AG10803 (cell line): Measurements from ENCODE around the gene B3GAT1.

Experiments
- DNase-seq: peaks from one replicate; pipeline ENCODE4 v3.0.0; 2010; ENCODE audit warnings: low read depth
- H3K4me3 ChIP-seq: 2 replicates; pipeline ENCODE4 v1.5.1; 2011; ENCODE audit warnings: mild to moderate bottlenecking, low read length, control low read depth
- CTCF ChIP-seq: conservative IDR thresholded peaks from 2 replicates; pipeline ENCODE4 v1.5.1; 2011; ENCODE audit warnings: mild to moderate bottlenecking, low read length, control low read depth, inconsistent platforms

Gene B3GAT1

GRCh38 chr11:134358856-134359490, 53.1 kb downstream of the B3GAT1 start:
- no peak overlapping the region for H3K4me3 ChIP-seq
- no peak for DNase-seq
- TF ChIP-seq CTCF = no peak

- no peak overlapping the region for H3K4me3 ChIP-seq
- DNase-seq = no peak
- no peak for TF ChIP-seq CTCF
These were observed 53.7 kb downstream of the B3GAT1 start for GRCh38 chr11:134358165-134358855.

- DNase-seq = no peak
- TF ChIP-seq CTCF = no peak
- H3K4me3 ChIP-seq = no peak overlapping the region
These were observed 54.5 kb downstream of the B3GAT1 start for GRCh38 chr11:134357545-134357839.

- TF ChIP-seq CTCF = no peak
These were observed 55.1 kb downstream of the B3GAT1 start for GRCh38 chr11:134356656-134357544.

GRCh38 chr11:134355656-134356055, 56.4 kb downstream of the B3GAT1 start:
- no peak for TF ChIP-seq CTCF
- H3K4me3 ChIP-seq = no peak overlapping the region
- DNase-seq = no peak

More at GRCh38 chr11:134356656-134357544, 55.1 kb downstream of the B3GAT1 start:
- H3K4me3 ChIP-seq = no peak overlapping the region
- no peak for DNase-seq

GRCh38 chr11:134355136-134355535, 56.9 kb downstream of the B3GAT1 start:
- no peak for TF ChIP-seq CTCF
- no peak overlapping the region for H3K4me3 ChIP-seq
- no peak for DNase-seq
